Endometrial microvascular endothelial cells (primary cell): ENCODE measurements around the gene SCG2. TPM values are rescaled to one million over a fixed set of nuclear protein-coding genes. Genes with fewer than 3 reads are reported as not detected.

Source experiments
- in situ Hi-C: cut with HindIII; loops from 2 replicates; pipeline ENCODE4 v1.10.0; 2017; ENCODE audit warnings: low sequenced_read_pairs, low pct_unique_long_range_greater_than_20kb; ENCODE audit errors: inconsistent ontology term
- total RNA-seq: library from RNA; depleted of rRNA; stranded (reverse); fragments of >200 nt; gene quantifications from one replicate; pipeline ENCODE4 v1.2.3, GENCODE V29; 2015; ENCODE audit errors: inconsistent ontology term

SCG2 gene
- total RNA-seq, 1 donor from 2014 or later, result not detected

DNA sequence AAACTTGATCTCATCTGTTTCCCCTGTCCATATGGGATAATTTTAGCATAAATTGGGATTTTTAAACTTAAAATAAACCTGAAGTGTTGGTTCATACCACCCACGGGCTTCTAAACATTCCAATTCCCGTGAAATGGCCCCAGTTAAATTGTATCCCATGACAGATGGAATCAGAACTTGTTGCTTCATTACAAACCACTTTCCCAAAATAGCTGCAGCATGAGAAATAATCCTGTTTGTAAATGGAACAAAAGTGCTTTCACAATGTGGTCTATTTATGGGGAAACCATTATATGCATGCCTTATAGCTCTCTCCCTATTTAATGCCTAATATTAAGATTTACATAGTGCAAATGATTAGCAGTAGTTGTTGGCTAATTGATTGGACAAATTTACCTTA lies 15.9 kb downstream of the SCG2 start:
- in situ Hi-C loops, result no loop called here

DNA sequence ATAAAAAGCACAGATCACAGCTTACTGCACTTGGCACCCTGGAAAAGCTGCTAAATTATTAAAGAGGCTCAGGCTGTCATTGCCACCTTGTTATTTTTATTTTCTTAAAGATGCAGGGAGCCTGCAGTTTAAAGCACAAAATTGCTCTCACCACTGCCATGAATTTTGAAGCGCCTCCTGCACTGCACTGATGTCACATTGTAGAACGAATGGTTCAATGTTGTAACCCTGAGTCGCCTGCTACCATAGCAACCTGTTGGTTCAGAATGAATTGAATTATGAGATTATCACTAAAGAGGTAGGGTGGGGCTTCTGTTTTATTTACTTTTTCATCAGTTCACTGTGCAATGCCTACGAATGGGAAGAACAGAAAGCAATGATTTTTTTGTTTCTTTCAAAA lies 16.5 kb downstream of the SCG2 start:
- in situ Hi-C loops, result no loop called here

DNA sequence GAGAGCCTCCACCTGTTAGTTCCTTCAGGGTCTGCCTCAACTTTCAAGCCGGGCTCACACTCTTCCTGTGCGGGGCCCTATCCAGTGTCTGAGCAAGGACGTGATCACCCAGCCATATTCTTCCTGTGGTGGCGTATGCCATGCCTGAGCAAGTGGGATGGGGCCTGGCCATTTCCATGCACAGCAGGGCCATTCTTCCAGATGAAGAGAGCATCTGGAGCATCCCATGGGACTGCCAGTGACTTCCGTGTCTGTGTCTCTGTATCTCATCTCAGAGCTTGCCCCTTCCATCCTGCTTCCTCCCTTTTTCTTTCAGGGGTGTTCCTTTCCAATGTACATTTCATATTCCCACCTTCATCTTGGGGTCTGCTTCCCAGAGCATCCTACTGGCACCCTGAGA lies 20.2 kb downstream of the SCG2 start:
- in situ Hi-C loops, result no loop called here

DNA sequence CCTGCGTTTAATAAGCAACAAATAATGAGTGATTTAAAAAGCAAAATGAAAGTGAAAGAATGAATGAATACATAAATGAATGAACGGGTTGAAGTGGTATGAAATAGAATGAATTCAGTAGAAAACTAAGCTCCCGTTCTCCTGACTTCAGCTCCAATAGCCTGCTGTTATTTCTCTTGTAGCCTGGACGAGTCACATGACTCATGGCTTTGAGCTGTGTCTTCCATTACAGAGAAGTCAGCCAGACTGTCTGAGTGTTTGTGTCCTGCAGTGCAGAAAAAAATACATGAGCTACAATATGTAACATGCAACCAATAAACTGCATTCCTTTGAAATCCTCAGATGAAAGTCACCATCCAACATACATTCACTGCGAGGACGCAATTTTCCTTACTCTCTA lies 21.2 kb downstream of the SCG2 start:
- in situ Hi-C loops, result no loop called here

DNA sequence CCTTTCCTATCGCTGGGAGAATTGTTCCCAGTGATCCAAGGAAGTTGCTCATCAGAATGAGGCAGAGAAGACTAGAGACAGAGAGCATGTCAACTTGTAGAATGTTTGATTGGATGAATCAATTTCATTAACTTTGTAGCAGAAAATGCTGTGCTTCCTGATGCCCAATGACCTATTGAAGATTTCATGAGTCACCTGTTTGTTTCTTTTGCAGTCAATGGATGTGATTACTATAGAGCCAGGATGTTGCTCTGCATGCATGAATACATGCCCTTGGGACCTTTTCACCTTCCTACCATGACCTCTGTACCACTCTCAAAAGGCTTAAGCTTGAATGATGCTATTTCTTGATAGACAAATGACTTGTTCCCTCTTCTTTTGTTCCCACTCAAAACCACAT lies 23.3 kb downstream of the SCG2 start:
- in situ Hi-C loops, result no loop called here

DNA sequence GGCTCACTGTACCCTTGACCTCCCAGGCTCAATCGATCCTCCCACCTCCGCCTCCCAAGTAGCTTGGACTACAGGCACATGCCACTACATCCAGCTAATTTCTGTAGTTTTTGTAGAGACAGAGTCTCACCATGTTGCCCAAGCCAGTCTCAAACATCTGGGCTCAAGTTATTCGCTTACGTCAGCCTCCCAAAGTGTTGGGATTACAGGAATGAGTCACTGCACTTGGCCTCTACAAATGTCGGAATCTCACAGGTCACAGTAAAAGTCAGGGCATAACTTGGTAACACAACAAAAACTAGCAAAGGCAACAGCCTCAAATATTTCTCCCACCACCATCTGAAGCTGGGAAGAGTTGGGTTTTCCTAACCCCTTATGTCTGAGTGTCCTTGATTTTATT lies 25.3 kb downstream of the SCG2 start:
- in situ Hi-C loops, result no loop called here

DNA sequence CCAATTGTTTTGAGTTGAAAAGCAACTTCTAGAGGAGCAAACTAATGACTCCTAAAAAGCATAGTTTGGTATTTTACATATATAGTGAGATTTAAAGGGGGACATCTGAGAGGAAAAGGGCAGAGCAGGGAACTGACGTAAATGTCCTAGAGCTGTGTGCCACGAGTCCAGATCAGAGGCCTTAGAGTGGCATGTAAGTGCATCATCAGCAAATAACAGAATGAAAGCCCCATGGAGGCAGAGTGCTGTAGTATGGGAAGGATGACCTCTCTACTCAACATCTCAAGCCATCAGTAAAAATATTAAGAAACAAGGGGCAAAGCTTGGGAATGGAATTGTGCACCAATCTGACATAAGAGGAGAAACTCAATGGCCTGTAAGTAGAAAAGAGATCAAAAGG lies 31.4 kb downstream of the SCG2 start:
- in situ Hi-C loops, result no loop called here

DNA sequence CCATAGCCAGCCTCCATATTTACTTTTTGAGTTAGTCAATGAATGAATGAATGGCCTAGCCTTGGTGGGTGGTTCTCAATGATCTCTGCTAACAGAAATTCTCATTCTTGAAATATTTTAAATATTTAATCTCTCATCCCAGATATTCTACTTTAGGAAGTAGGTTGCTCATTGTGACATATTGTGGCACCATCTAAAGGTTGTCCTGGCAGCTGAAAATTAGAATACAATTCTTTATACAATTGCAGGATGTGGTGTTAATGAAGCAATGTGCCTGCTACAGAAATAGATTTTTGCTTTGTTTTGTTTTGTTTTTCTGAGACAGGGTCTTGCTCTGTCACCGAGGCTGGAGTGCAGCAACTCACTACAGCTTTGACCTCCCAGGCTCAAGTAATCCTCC lies 35.8 kb downstream of the SCG2 start:
- in situ Hi-C loops, result no loop called here

DNA sequence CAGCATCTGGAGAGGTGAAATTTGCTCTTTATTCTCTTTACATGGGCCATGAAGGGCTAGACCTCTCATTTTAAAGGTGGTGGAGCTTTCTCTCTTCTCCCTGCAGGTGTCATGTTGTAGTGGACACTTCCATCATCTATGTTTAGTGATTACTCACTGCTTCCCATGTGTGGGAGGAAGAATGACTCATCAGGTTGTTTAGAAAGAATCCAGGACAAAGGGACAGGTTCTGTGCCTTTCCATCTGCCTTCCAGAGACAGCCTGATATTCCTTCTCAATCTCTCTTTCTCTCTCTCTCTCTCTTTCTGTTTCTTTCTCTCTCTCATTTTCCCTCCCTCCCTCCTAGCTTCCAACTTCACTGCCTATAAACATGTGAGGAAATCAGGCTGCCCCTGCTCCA lies 38.7 kb downstream of the SCG2 start:
- in situ Hi-C loops, result no loop called here

DNA sequence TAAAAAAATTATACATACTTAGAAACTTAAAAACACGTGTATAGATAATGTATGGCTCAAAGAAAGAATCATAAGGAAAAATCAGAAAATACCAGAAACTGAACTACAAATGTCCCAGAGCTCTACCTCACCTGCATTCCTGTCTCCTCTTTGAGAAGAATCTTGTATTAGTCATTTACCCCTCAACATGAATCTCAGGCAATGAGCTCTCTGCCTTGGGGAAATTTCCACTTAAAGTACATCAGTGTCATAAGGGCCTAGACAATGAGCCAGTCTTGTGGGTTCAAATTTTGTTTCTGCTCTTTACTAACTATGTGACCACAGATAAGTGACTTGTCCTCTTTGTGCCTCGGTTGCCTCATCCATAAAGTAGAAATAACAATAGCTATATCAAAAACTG lies 40.1 kb downstream of the SCG2 start:
- in situ Hi-C loops, result no loop called here

DNA sequence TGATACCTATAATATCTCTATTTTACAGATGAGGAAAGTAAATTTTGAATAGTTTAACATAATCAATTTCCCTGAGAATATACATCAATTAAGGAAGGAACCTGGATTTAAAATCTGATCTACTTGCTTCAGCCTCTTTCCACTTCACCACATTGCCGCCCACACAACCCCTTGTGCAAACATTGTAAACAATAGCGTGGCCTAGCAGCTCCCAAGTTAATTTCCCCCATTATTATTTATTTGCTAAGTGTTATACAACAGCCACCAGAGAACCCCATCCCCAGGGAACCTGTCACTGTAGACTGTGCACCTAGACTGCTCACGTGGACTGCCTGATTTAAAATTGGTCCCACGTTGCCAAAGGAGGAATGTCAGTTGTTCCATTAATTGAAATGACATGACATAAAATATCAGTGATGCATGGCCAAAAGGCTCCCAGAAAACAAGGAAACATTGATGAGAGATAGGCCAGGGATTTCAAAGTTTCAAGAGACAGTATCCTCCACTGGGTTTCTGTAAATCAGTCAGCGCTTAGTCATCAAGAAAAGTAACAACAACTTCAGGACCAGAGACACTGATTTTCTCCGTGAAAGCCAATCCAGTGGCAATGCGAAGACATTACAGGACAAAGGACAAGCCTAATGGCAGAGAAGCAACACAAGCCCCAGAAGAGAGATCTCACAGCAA lies 41.3 kb downstream of the SCG2 start:
- in situ Hi-C loops, result no loop called here

DNA sequence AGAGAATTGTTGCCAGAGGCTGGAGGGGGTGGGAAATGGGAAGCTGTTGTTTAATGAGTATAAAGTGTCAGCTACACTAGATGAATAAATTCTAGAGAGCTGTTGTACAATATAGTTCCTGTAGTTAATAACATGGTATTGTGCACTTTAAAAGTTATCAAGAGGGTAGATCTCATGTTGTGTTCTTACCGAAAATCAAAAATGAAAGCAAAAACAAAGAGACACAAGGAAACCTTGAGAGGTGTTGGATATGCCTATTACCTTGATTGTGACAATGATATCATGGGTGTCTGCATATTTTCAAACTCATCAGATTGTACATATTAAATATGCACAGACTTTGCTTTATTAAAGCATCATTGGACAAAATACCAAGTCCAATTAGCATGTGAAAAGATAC lies 43.2 kb downstream of the SCG2 start:
- in situ Hi-C loops, result no loop called here

DNA sequence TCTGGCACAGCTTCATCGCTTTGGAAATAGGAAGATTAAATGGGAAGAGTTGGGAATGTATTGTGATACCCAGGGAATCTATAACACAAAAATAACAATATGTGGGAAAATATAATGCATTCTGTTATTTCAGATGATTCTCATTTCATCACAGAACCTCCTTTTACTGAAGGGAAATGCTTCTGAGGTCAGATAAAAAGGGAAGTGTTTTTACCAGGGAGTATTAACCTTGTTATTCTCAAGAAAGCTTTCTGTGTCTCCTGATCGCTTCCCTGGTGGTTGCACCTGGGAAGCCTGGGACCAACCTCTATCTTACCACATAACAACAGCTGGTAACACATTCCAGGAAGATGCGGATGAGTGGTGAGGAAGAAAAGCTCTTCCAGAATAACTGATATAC lies 47.2 kb downstream of the SCG2 start:
- in situ Hi-C loops, result no loop called here

DNA sequence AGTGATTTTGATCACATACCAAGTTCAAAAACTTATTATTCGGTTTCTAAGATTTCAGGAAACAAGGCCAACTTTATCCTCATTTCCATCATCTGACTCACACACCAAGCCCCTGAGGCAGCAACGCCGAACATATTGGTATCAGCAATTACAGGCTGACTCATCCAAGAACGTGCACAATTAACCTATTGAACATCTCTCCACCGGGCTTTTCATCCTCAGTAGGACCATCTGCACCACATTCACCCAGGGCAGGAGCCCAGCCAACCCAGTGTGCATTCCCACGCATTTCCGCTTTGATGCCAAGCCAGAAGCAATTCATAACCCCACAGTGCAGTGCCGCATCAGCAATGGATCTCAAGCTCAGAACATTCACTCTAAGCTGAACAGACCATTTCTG lies 52.9 kb downstream of the SCG2 start:
- in situ Hi-C loops, result no loop called here

DNA sequence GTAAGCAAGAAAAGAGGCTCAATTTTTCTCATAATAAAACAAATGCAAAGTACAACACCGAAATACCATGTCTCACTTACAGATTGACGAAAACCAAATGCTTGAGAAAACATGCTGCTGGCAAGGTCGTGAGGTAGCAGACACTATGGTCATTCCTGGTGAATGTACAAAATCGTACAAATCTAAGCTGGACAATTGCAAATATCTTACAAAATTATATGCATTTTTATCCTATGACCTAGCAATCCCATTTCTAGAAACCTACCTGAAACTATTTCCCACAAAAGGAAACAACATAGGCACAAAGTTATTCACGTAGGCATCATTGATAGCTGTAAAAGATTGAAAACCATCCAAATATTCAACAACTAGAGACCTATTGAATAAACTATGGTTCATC lies 54.0 kb downstream of the SCG2 start:
- in situ Hi-C loops, result no loop called here

Other genes starting within 250 kb of the SCG2 start
- gene AP1S3, start 235.2 kb upstream of the SCG2 start, total RNA-seq, result 18.1 TPM